ENCODE results near the gene PDIA5.

DNA sequence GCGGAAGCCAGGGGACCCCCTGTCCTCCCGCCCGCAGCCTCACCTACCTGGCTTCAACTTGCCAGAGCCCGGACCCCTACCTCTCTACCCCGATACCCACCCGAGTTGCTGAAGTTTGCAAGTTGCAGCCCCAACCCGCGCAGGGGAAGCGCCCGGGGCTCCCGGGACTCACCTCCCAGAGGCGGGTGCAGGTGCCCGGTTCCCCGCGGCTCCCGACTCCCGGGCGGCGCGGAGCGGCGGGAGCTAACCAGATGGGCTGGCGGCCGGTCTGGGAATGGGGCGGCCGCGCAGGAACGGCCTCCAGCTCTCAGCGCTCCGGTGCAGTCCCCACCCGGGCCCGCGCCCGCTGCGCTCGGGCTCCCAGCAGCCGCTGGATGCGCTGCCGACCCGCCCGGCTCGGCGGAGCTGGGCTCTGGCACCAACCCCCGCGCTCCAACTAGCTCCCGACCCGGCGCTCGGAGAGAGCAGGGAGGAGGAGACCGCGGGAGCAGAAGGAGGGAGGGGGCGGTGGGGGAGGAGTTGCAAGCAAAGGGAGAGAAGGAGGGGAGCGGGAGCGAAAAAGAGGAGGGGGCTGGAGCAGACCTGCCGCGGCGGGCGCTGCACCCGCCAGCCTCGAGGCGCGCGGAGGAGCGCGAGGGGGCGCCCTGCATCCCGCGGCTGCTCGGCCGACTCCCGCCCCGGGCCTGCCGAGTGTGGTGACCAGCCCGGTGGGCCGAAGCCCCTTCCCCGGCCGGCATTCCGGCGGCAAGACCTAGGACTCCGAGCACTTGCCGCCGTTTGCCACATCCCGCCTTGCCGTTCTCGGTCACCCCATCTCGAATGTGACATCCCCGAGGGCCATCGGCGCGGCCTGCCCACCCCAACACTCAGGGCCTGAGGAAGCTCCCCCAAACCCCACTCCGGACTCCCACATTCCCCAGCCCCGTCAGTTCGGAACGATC is 39.3 kb upstream of the PDIA5 start, which contains the start of gene SEMA5B:
- TF ChIP-seq, protein P1, sequence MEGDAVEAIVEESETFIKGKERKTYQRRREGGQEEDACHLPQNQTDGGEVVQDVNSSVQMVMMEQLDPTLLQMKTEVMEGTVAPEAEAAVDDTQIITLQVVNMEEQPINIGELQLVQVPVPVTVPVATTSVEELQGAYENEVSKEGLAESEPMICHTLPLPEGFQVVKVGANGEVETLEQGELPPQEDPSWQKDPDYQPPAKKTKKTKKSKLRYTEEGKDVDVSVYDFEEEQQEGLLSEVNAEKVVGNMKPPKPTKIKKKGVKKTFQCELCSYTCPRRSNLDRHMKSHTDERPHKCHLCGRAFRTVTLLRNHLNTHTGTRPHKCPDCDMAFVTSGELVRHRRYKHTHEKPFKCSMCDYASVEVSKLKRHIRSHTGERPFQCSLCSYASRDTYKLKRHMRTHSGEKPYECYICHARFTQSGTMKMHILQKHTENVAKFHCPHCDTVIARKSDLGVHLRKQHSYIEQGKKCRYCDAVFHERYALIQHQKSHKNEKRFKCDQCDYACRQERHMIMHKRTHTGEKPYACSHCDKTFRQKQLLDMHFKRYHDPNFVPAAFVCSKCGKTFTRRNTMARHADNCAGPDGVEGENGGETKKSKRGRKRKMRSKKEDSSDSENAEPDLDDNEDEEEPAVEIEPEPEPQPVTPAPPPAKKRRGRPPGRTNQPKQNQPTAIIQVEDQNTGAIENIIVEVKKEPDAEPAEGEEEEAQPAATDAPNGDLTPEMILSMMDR (IDR thresholded peaks at IDR 0.05) = peak; percentile 26 to 59 (median 34)
- peak in 1 of 2 donors; percentile 5 for TF ChIP-seq POLR2A (IDR thresholded peaks at IDR 0.05)
